Sciatic nerve (tissue), 2 donors: ENCODE data around the gene TMEM234. TPM values are rescaled to one million over a fixed set of nuclear protein-coding genes. Genes with fewer than 3 reads are reported as not detected.

Experiments
- ATAC-seq: fragments of 200-7000 bp; cut with Tn5 transposase; one replicate; pipeline ENCODE4 v1.9.1; 2020; ENCODE audit warnings: mild to moderate bottlenecking, moderate library complexity
- DNase-seq: peaks from one replicate; pipeline ENCODE4 v3.0.0-alpha.2; 2020; ENCODE audit warnings: low spot score
- intact Hi-C: fragments of 100-400 bp; cut with DNase I; formaldehyde crosslinking; loops from one replicate; pipeline ENCODE4 v1.14.2; 2022
- total RNA-seq: library from RNA; stranded (reverse); fragmentation: NEBNext Ultra II Directional; extraction: Animal tissue kit (Norgen Biotek cat#: 25700); gene quantifications from one replicate; pipeline ENCODE4 v1.2.1, GENCODE V29; 2021
- donor health status: DM: no; HTN: no; CAD: no.
- donor health status: DM: no; HTN: no; CAD: no.

TMEM234 gene
- total RNA-seq, 1 donor from 2014 or later: 27.0 TPM

DNA sequence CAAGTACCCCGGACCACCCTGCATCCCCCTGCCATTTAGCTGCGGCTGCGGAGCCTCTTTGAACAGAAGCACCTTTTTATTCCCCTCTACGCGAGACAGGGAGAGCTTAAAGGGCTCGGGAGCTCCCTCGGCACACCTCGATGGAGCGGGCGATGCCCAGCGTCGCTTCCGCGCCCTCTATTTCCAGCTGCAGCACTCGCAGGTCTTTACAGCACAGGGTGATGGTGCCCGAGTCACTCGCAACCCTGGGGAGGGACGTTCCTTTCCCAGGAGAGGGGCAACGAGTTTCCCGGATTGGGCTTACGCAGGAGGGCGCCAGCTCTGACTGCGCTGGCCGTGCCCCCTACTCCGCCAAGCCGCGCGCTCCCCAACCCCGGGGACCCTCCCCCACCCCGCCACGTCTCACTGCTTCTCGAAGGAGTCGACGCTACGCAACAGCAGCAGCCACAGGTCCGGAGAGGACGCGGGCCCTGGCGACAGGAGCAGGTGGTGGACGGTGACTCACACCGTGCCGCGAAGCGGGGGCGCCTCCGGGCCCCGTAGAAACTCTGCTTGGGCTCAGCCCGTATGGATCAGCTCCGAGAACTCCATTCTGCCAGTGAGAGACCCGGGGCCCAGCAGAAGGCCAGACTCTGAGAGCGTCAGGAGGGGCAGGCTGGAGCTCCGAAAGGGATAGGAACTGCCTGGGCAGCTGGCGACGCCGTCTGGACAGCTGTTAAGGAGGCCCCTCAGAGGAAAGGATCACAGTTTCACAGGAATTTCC lies 19.0 kb upstream of the TMEM234 start:
- intact Hi-C loops: no loop called here
- peak; percentile 70 for DNase-seq
- ATAC-seq: peak; percentile 71

DNA sequence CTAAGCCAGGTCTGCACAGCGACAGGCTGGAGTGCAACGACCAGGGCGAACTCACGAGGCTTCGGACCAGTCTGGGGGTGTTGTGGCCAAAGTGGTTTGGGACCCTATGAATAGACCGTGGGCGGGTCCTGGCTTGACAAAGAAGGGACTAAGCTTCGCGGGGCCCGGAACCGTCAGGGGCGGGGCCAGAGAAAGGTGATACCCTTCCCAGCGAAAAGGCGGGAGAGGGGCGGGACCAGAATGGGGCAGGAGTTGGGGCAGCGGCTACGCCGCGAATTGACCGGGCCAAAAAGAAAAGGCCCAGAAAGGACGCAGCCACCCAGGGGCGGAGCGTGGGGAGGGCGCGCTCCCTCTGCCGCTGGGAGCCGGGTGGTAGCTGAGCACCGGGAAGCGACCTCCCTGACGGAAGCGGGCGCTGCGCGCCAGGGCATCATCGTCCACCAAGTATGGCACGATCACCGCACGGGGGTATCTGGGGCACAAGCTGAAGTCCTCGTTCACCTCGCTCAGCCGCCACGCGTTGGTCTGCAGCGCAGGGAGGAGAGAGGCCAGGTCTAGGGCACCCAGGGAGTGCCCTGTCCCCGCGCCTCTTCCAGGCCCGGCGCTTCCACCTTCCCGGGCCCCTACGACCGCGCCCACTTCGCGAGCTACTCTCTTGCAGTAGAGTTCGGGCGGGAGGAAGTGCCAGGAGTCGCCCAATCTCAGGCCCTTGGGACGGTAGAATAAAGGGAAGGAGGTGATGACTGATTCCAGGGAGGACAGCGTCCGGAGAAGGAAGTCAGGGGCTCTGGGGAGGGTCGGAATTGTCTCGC lies 18.2 kb upstream of the TMEM234 start:
- ATAC-seq (peak; percentile 87), DNase-seq (peak; percentile 85)
- intact Hi-C loops: no loop called here

DNA sequence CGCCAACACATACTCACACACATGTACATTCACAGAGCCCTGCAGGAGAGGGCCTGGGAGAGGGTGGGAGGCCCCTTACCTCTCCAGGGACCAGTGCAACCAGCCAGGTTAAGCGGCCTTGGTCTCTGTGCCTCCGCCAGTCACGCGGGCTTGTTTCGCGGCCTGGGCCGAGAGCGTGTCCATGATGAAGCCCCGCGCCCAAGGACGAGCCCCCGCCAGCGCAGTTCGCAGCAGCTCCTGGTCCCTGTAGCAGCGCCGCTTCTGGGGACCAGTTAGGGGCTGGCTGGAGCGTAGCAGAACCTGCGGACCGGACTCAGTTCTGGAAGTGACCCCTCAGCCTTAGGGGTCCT lies 17.6 kb upstream of the TMEM234 start:
- DNase-seq (no peak), ATAC-seq (peak; percentile 20)
- intact Hi-C loops: no loop called here

DNA sequence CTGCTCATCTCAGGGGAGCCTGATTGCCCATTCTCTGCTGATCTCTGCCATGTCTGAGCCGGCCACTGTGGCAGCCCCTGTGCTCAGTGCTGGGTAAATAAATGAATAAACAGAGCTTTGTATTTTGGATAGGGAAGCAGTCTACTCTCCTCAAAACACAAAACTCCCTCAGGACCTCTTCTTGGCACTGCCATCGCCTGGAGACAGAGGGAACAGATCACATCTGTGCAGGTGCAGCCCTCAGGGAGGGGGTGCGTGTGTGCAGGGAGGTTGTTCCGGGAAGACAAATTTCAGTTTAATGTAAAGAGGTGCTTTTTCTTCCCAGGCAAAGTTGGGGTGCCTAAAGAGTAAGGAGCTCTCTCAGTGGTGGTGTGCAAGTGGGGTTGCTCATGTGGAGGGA lies 17.2 kb upstream of the TMEM234 start:
- intact Hi-C loops: no loop called here
- no peak for DNase-seq
- ATAC-seq: no peak

DNA sequence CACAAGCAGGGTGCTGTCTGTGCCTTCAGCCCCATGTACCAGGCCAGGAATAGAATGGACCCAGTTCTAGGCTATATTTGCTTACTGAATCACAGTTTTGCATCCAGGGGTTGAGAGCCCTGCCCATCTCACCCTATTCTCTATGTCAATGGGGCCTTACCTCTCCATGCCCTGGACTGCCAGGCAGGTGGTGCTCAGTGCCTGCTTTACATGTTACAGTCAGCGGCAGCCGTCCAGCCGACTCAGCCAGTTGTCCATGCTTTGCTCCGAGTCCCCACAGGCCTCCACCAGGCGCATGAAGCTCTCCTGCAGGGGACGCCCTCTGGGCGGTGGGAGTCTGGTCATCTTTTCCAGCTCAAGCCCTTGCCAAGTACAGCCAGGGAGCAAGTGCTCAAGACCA lies 12.6 kb upstream of the TMEM234 start:
- intact Hi-C loops: no loop called here
- DNase-seq (no peak), ATAC-seq (no peak)

DNA sequence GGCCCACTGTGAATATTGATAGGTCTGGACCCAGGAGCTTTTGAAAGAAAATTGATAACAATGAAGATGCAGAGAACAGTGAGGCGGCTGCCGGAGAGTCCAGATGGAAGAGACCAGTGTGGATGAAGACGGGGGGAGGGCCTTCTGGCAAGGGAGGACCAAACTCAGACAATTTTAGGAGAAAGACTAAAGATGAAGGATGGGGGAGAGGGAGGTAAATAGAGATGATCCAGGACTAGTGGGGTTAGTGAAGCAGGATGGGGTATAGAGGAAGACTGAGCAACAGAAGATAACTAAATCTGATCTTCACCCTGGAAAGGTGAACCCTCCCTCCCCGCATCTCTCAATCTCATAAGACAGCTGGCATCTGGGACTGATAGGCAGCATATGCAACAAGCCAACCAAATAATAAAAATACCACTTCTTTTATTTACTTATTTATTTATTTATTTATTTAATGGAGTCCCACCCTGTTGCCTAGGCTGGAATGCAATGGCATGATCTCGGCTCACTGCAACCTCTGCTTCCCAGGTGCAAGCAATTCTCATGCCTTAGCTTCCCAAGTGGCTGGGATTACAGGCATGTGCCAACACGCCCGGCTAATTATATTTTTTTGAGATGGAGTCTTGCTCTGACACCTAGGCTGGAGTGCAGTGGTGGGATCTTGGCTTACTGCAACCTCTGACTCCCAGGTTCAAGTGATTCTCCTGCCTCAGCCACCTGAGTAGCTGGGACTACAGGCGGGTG lies 10.6 kb upstream of the TMEM234 start:
- DNase-seq (no peak), ATAC-seq (no peak)
- intact Hi-C loops: no loop called here

DNA sequence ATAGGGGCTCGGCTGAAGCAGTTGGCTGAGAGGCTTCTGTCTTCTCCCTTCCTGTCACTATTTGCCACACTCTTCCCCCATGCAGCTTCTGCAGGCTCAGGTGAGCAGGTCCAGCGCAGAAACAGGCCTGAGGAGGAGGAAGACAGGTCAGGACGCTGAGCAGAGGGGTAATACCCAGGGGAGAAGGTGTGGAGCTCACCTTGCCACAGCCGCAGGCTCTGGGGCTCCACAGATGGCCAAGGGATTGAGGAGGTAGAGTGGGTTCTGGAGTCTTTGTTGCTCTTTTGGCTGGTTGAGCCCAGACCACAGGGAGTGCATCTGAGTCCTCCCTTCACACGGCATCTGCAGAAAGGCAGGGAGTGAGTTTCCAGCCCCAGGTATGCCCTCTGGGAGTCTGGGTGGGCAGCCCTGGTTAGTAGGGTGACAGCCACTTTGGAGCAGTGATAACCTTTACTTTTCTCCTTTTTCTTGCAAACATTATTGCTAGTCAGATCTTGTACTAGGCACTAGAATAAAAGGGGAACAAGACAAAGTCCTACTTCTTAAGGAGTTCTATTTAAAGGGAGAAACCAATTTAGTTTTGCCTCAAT lies 9.8 kb upstream of the TMEM234 start:
- ATAC-seq: no peak
- no peak for DNase-seq
- intact Hi-C loops: no loop called here

DNA sequence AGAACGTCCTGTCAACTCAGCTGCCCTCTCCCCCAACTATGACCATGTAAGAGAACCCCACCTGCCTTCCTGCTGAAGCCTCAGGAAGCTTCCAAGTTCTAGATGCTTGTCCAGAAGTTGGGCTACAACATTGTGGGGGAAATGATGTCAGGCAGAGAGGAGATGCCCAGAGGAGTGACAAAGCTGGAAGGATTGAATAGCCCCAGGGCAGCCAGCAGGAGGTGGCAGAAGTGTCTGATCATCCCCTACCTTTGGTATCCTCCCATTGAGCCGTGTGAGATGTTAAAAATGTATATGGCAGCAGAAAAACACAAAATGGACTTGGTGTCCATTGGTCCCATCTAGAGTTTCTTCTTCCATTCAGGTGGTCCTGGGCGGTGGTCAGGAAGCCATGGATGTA lies 6.6 kb upstream of the TMEM234 start:
- intact Hi-C loops: no loop called here
- ATAC-seq (no peak), DNase-seq (no peak)

DNA sequence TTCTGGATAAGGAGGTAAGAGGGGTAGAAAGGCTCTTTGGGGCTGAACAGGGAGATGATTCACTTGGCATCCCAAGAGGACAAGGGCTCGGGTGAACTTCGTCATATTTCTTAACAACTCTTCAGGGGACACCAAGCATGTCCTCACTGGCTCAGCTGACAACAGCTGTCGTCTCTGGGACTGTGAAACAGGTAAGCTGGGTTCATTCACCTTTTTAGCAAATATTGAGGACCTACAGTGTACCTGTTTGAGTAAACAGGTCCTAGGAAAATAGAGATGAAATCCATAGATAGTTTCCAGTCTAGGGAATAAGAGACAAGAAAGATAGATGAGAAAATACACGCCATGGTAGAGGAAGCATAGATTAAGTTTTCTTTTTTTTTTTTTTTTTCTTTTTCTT lies 2.1 kb upstream of the TMEM234 start:
- no peak for DNase-seq
- intact Hi-C loops: no loop called here
- no peak for ATAC-seq

DNA sequence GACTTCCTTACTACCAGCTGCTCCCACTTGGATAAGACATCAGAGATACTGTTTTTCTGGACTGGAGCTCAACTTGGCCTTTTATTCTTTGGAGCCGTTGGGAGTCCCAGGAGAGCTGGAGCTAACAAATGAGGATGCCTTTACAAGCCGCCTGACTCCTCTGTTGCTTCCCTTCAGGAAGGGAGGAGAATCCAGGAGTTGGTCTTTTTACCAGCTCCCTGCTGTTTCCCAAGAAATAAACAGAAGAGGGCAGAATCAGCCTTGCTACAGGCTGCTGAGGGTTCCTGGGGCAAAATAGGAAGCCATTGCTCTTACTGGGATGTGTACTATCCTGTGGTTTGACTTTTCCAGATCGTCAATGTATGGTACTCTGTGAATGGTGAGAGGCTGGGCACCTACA lies 1.5 kb upstream of the TMEM234 start:
- ATAC-seq: no peak
- intact Hi-C loops: no loop called here
- DNase-seq: no peak

DNA sequence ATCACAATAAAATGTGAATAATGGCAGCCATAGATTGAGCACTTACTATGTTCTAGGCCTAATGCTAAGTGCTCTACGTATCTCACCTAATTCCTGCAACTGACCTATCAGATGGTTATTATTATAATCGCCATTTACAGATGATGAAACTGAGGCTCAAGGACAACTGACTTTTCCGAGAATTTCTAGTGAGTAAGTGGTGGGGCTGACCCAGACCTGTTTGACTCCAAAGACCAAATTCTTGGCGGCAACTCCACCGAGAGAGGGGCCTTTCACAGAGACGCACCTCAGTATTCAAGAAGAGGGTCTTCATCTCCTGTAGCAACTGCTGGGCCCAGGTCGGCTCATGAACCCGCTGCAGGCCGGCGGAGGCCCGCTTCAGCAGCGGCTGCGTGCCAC lies 573 bp downstream of the TMEM234 start:
- intact Hi-C loops: no loop called here

DNA sequence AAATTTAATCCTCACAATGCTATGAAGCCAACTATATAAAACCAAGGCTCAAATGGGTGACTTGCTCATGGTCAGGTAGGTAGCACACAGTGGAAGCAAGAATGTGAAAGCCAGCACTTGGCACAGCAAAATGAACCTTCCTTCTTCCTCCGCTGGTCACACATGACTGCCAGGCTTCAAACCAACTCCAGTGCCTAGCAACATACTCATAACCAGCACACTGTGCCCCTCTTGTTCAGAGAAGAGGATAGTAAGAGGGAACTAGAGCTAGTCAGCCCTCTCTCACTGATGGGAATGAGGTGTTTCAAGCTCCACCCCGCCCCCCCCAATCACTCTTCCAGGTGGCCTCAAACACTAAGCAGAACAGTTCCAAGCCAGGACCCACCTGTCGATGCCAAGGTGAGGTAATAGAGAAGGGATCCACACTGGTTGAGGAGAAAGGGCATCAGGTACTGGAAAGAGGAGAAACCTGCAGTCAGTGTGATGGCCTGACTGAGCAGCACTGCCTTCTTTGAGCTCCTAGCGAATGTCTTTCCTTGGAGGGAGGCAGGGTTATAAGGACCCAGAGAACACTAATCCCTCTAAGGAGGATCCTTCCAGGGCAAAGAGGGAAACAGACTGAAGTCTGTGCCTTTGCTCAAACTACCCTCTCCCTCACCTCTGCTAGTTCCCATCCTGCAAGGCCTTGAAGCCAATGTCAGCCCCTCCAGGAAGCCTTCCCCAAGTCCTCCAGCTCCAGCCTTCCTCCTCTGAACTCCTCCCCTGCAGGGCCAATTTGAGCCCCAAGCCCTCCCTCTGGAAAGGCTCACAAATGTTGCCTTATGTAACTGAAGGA lies 1.2 kb downstream of the TMEM234 start:
- DNase-seq (no peak), ATAC-seq (no peak)
- intact Hi-C loops: no loop called here

More for the DNA sequence above, 573 bp downstream of the TMEM234 start:
- ATAC-seq (no peak), DNase-seq (no peak)

DNA sequence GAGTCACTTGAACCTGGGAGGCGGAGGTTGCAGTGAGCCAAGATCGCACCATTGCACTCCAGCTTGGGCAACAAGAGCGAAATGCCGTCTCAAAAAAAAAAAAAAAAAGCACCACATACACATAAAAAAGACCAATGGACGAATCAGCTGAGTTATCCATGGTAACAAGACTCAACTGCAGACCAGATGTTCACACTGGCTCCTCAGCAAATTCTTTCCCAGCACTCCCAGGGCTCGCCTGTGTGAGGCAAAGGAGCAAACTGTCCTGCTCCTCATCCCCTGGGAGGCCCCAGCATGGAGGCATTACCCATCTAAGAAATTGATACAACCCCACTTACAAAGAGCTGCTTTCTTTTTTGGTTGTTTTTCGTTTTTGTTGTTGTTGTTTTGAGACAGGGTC lies 3.1 kb downstream of the TMEM234 start:
- DNase-seq: no peak
- no peak for ATAC-seq
- intact Hi-C loops: no loop called here

DNA sequence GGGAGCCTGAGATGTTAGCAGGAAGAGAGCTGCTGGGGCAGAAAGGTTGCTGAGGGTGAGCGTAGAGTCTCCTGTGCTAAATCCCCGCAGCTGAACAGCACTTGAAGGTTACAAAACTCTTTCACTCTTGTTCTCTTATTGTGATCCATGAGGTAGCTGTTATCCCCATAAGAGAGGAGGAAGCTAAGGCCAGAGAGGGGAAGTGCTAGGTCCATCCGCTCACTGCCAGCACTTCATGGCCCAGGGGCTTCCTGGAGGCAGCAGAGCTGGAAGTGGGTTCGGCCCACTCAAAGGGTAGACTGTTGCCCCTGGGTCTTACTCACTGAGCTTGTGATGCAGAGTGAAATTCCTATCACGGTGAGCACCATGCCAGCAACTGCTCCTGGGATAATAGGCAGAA lies 5.6 kb downstream of the TMEM234 start:
- ATAC-seq (no peak), DNase-seq (no peak)
- intact Hi-C loops: no loop called here

DNA sequence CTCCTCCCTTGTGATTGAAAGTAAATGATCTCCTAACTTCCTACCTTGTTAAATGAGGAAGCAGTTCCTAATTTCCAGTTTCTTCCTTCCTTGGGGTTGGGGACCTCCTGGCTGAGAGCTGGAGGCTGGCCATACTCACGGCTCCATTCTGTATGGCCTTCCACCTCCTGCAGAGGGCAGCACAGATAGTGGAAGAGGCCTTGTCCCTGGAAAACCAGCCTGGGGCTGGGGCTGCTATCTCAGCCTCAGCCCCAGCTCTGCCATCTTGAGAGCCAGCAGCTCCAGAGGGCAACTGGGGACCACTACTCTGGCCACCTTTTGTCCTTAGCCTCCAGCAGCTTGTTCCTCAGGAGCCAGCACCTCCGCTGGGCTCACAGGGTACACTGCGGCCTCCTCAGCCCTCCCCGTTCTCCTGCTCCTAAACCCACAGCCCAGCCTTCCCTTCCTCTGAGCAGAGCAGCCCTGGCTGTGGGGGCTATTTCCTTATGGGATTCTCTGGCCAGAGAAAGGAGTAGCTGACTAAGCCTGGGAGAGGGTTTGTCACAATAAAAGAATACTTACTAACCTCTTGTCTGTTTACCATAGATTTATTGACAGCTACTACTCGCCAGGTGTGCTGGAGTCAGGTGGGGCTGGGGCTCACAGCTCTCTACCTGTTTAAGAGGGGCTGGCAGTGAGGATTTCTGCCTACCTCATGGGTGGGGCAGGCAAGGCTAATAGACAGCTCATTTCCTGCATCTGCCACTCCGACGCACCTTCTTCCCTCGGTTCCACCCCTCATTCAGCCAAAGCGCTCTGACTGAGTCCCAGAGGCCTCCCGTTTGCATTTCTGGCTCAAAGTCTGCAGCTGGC lies 6.3 kb downstream of the TMEM234 start:
- intact Hi-C loops: no loop called here
- DNase-seq: no peak
- peak; percentile 66 for ATAC-seq

DNA sequence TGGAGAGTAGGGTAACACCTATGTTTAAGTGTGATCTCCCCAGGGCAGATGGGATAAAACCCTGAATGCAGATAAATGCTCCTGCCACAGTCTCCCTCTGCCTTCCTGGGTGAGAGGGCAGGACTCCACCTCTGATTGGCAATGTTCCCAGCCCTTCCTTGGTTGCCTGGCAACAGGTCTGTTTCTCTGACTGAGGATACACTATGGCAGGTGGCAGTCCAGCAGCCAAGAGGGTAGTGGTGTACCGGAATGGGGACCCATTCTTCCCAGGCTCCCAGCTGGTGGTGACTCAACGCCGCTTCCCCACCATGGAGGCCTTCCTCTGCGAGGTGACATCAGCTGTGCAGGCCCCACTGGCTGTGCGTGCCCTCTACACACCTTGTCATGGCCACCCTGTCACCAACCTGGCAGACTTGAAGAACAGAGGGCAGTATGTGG lies 13.2 kb downstream of the TMEM234 start, which contains the start of gene DCDC2B:
DCDC2B (plus strand) TSS at position 199 of the 438 bp plus-strand sequence; CDS start at position 204, 5 bp downstream.
- intact Hi-C loops: no loop called here
- ATAC-seq (no peak), DNase-seq (no peak)

DNA sequence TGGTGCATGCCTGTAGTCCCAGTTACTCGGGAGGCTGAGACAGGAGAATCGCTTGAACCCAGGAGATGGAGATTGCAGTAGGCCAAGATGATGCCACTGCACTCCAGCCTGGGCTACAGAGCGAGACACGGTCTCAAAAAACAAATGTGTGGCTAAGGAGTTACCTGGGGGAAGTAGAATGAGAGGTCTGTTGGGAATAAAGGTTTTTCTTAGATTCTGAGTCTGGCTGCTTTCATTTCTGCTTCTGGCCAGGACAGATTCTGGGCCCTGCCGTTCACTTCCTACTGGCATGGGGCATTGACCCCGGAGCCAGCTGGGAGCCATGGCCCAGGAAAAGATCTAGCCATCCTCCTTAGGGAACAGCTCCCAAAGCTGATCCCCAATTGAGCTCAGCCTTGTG lies 13.7 kb downstream of the TMEM234 start:
- no peak for ATAC-seq
- no peak for DNase-seq
- intact Hi-C loops: no loop called here
